HEK293 (cell line): Measurements from ENCODE around the gene FAM120B.
"Not testable (repeated sequence)": the region's sequence is repeated elsewhere in the genome, so short reads cannot be mapped to it uniquely, and the experiment has no call there.

ENCODE experiments used
- CTCF ChIA-PET: fragments of 350-600 bp; formaldehyde crosslinking; extraction: SDS; loops from one replicate; lab custom pipeline; 2021; ENCODE audit warnings: antibody characterized with exemption; lab: Yijun Ruan, JAX
- POLR2A ChIA-PET: fragments of 300-600 bp; formaldehyde crosslinking; extraction: SDS; loops from one replicate; lab custom pipeline; 2020; ENCODE audit warnings: antibody characterized with exemption, inconsistent platforms; lab: Yijun Ruan, JAX
- H3K27ac ChIP-seq: fragments of 200-500 bp; sonication (Bioruptor generic); 2 replicates; pipeline ENCODE4 v1.5.1; 2014; ENCODE audit warnings: low read depth, low read length, control low read depth, inconsistent platforms; ENCODE audit errors: extremely low read depth
- H3K36me3 ChIP-seq, 2 experiments: fragments of 200-500 bp in 1 of 2; sonication (Bioruptor generic) in 1 of 2; 1 replicate in 1 of 2; 2 replicates in 1 of 2; pipeline ENCODE4 v1.5.1; 2014 to 2017; ENCODE audit warnings: inconsistent platforms in 2 of 2, low read length in 2 of 2; ENCODE audit not compliant: control insufficient read depth in 2 of 2, insufficient read depth in 1 of 2
- H3K4me1 ChIP-seq: fragments of 200-500 bp; sonication (Bioruptor generic); 2 replicates; pipeline ENCODE4 v1.5.1; 2014; ENCODE audit warnings: mild to moderate bottlenecking, low read length, inconsistent platforms; ENCODE audit not compliant: control insufficient read depth, insufficient read depth
- H3K4me3 ChIP-seq: 2 replicates; pipeline ENCODE4 v1.5.1; 2011; ENCODE audit warnings: low read depth, mild to moderate bottlenecking, control low read depth, low read length, moderate library complexity
- H3K9me3 ChIP-seq: fragments of 200-500 bp; sonication (Bioruptor generic); 2 replicates; pipeline ENCODE4 v1.5.1; 2014; ENCODE audit warnings: low read depth, low read length, inconsistent platforms; ENCODE audit not compliant: control insufficient read depth, insufficient read depth
- ELK4 ChIP-seq: IDR thresholded peaks from 2 replicates; pipeline ENCODE4 v1.6.1; 2011; ENCODE audit warnings: mild to moderate bottlenecking, low read depth, low read length, borderline replicate concordance
- GLI2 ChIP-seq: fragments of 450-650 bp; formaldehyde crosslinking; IDR thresholded peaks from 2 replicates; pipeline ENCODE4; 2017; ENCODE audit warnings: missing biosample characterization, missing genetic modification characterization, low read depth, borderline replicate concordance
- INSM2 ChIP-seq: fragments of 450-650 bp; formaldehyde crosslinking; IDR thresholded peaks from 2 replicates; pipeline ENCODE4 v1.5.1; 2016; ENCODE audit warnings: missing biosample characterization, missing genetic modification characterization
- KLF7 ChIP-seq: fragments of 450-650 bp; formaldehyde crosslinking; IDR thresholded peaks from 2 replicates; pipeline ENCODE4 v1.5.1; 2016; ENCODE audit warnings: missing biosample characterization, missing genetic modification characterization, borderline replicate concordance
- OSR2 ChIP-seq: fragments of 450-650 bp; formaldehyde crosslinking; IDR thresholded peaks from 2 replicates; pipeline ENCODE4 v1.5.1; 2016; ENCODE audit warnings: missing biosample characterization, missing genetic modification characterization
- OVOL3 ChIP-seq: fragments of 450-650 bp; formaldehyde crosslinking; IDR thresholded peaks from 2 replicates; pipeline ENCODE4 v1.5.1; 2016; ENCODE audit warnings: missing biosample characterization, missing genetic modification characterization
- PRDM1 ChIP-seq: fragments of 450-650 bp; formaldehyde crosslinking; IDR thresholded peaks from 2 replicates; pipeline ENCODE4; 2016; ENCODE audit warnings: missing biosample characterization, missing genetic modification characterization
- SP3 ChIP-seq: fragments of 450-650 bp; formaldehyde crosslinking; IDR thresholded peaks from 2 replicates; pipeline ENCODE4 v1.5.1; 2016; ENCODE audit warnings: missing biosample characterization, missing genetic modification characterization
- ZBTB48 ChIP-seq: fragments of 450-650 bp; formaldehyde crosslinking; IDR thresholded peaks from 2 replicates; pipeline ENCODE4 v1.5.1; 2016; ENCODE audit warnings: missing biosample characterization, missing genetic modification characterization
- ZNF138 ChIP-seq: fragments of 450-650 bp; formaldehyde crosslinking; IDR thresholded peaks from 2 replicates; pipeline ENCODE4 v1.5.1; 2016; ENCODE audit warnings: missing biosample characterization, missing genetic modification characterization, borderline replicate concordance
- ZNF140 ChIP-seq: fragments of 450-650 bp; formaldehyde crosslinking; IDR thresholded peaks from 2 replicates; pipeline ENCODE4 v1.5.1; 2016; ENCODE audit warnings: missing biosample characterization, missing genetic modification characterization
- ZNF146 ChIP-seq: fragments of 450-650 bp; formaldehyde crosslinking; IDR thresholded peaks from 2 replicates; pipeline ENCODE4 v1.5.1; 2016; ENCODE audit warnings: missing biosample characterization, missing genetic modification characterization
- ZNF266 ChIP-seq: fragments of 450-650 bp; formaldehyde crosslinking; IDR thresholded peaks from 2 replicates; pipeline ENCODE4 v1.5.1; 2016; ENCODE audit warnings: missing biosample characterization, missing genetic modification characterization, low read depth
- ZNF274 ChIP-seq, 2 experiments: fragments of 200-500 bp in 1 of 2; fragments of 450-650 bp in 1 of 2; sonication (Bioruptor generic) in 1 of 2; formaldehyde crosslinking in 1 of 2; IDR thresholded peaks; 2 replicates each; pipeline versions ENCODE4 v1.5.1 to v1.6.1; 2014 to 2016; ENCODE audit warnings: borderline replicate concordance in 1 of 2, inconsistent platforms in 1 of 2, low read length in 1 of 2, missing biosample characterization in 1 of 2, missing genetic modification characterization in 1 of 2
- ZNF341 ChIP-seq: fragments of 450-650 bp; formaldehyde crosslinking; IDR thresholded peaks from 2 replicates; pipeline ENCODE4; 2016; ENCODE audit warnings: low read depth, missing biosample characterization, missing genetic modification characterization
- ZNF423 ChIP-seq: fragments of 450-650 bp; formaldehyde crosslinking; IDR thresholded peaks from 2 replicates; pipeline ENCODE4 v1.5.1; 2016; ENCODE audit warnings: missing biosample characterization, missing genetic modification characterization
- ZNF518A ChIP-seq: fragments of 450-650 bp; formaldehyde crosslinking; conservative IDR thresholded peaks from 2 replicates; pipeline ENCODE4 v1.5.1; 2016; ENCODE audit warnings: low read depth, missing biosample characterization, missing genetic modification characterization
- ZNF530 ChIP-seq: fragments of 450-650 bp; formaldehyde crosslinking; IDR thresholded peaks from 2 replicates; pipeline ENCODE4 v1.5.1; 2016; ENCODE audit warnings: low read depth, missing biosample characterization, missing genetic modification characterization
- ZNF701 ChIP-seq: fragments of 450-650 bp; formaldehyde crosslinking; IDR thresholded peaks from 2 replicates; pipeline ENCODE4 v1.5.1; 2016; ENCODE audit warnings: missing biosample characterization, missing genetic modification characterization
- TF ChIP-seq, protein P1 (sequence below): fragments of 450-650 bp; formaldehyde crosslinking; IDR thresholded peaks from 2 replicates; pipeline ENCODE4 v1.5.1; 2016; ENCODE audit warnings: missing biosample characterization, missing genetic modification characterization

The FAM120B gene

DNA sequence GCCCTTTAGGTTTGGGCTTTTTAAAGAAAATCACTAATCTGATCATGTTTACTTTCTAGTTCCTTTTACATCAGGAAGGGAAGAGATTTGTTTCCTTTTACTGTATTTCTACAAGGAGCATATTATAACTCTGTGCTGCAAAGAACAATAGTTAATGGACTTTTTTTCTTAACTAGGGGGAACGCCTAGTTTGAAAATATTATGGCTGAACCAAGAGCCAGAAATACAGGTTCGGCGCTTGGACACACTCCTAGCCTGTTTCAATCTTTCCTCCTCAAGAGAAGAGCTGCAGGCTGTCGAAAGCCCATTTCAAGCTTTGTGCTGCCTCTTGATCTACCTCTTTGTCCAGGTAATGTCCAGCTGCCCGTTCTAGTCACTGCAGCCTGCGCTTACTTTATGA lies 41.4 kb downstream of the FAM120B start:
- no peaks in the 10 kb centered on the region for H3K9me3 ChIP-seq
- H3K4me3 ChIP-seq = no peak overlapping the region
- H3K4me1 ChIP-seq = no peaks in the 10 kb centered on the region
- no peak overlapping the region for H3K27ac ChIP-seq
- POLR2A ChIA-PET = no interaction called here
- no peak for TF ChIP-seq INSM2 (tag by site-specific recombination)
- TF ChIP-seq ZNF138 (tag by site-specific recombination) = no peak
- TF ChIP-seq ZNF701 (tag by site-specific recombination) = no peak
- TF ChIP-seq ZNF274 (IDR thresholded peaks at IDR 0.05; ENCODE audit: low read length) = no peak
- TF ChIP-seq ZNF274 (tag by site-specific recombination; IDR thresholded peaks at IDR 0.05; ENCODE audit: borderline replicate concordance) = no peak
- no peak for TF ChIP-seq ELK4
- TF ChIP-seq SP3 = no peak
- no peak for TF ChIP-seq PRDM1
- no peak for TF ChIP-seq ZBTB48 (tag by site-specific recombination)
- CTCF ChIA-PET = no interaction called here
- H3K36me3 ChIP-seq = peaks cover 16 to 75% of the 10 kb centered on the region in 2 experiments

- H3K36me3 ChIP-seq = peaks cover 16 to 62% of the 10 kb centered on the region in 2 experiments
Measured at GRCh38 chr6:170351456-170351855, 44.9 kb downstream of the FAM120B start.

DNA sequence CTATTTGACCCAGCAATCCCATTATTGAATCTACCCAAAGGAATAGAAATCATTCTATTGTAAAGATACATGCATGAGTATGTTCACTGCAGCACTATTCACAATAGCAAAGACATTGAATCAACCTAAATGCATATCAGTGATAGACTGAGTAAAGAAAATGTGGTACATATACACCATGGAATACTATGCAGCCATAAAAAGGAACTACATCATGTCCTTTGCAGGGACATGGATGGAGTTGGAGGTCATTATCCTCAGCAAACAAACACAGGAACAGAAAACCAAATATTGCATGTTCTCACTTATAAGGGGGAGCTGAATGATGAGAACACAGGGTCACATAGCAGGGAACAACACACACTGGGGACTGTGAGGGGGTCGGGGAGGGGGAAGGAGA lies 48.6 kb downstream of the FAM120B start:
- H3K4me1 ChIP-seq, H3K4me3 ChIP-seq, H3K27ac ChIP-seq, CTCF ChIA-PET, POLR2A ChIA-PET, H3K9me3 ChIP-seq: not testable (repeated sequence)
- peaks cover 20 to 62% of the 10 kb centered on the region in 2 experiments for H3K36me3 ChIP-seq
- TF ChIP-seq ZNF146 = peak; percentile 94

More at GRCh38 chr6:170351456-170351855, 44.9 kb downstream of the FAM120B start:
- H3K27ac ChIP-seq, H3K9me3 ChIP-seq, CTCF ChIA-PET, H3K4me3 ChIP-seq, H3K4me1 ChIP-seq, POLR2A ChIA-PET: not testable (repeated sequence)

DNA sequence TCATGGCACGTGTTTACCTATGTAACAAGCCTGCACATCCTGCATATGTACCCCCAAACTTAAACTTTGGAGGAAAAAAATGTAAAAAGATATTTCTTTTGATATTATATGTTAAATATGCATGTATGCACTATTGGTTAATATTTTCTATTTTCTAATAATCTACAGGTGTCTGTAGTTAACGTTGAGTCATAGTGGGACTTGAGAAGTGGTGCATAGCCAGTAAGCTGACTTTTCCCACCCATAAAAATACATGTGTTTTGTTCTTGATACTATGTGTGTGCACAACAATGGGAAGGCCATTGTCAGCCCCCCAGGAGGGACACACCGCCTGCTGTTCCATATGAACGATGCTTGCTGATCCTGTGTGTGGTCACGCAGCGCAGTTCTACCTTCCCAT lies 49.1 kb downstream of the FAM120B start:
- peaks cover 20 to 62% of the 10 kb centered on the region in 2 experiments for H3K36me3 ChIP-seq
- POLR2A ChIA-PET = no interaction called here
- no peak overlapping the region for H3K27ac ChIP-seq
- no peaks in the 10 kb centered on the region for H3K4me1 ChIP-seq
- no peaks in the 10 kb centered on the region for H3K9me3 ChIP-seq
- CTCF ChIA-PET = no interaction called here
- no peak overlapping the region for H3K4me3 ChIP-seq
- no peak for TF ChIP-seq ZNF140 (tag by site-specific recombination)
- TF ChIP-seq SP3 = no peak
- TF ChIP-seq ZNF518A (tag by site-specific recombination) = no peak
- no peak for TF ChIP-seq GLI2 (tag by site-specific recombination)
- TF ChIP-seq KLF7 (tag by site-specific recombination) = no peak
- no peak for TF ChIP-seq OVOL3
- no peak for TF ChIP-seq ZNF423 (tag by site-specific recombination)
- TF ChIP-seq ZNF341 (tag by site-specific recombination) = no peak
- no peak for TF ChIP-seq OSR2
- TF ChIP-seq, protein P1, sequence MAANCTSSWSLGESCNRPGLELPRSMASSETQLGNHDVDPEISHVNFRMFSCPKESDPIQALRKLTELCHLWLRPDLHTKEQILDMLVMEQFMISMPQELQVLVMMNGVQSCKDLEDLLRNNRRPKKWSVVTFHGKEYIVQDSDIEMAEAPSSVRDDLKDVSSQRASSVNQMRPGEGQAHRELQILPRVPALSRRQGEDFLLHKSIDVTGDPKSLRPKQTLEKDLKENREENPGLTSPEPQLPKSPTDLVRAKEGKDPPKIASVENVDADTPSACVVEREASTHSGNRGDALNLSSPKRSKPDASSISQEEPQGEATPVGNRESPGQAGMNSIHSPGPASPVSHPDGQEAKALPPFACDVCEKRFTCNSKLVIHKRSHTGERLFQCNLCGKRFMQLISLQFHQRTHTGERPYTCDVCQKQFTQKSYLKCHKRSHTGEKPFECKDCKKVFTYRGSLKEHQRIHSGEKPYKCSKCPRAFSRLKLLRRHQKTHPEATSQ = no peak
- TF ChIP-seq ZNF530 (tag by site-specific recombination) = no peak
- no peak for TF ChIP-seq ZNF266 (tag by site-specific recombination)
